ENCODE results near the gene SLC25A11.

- TF ChIP-seq EZH2phosphoT487 (IDR thresholded peaks at IDR 0.05; ENCODE audit: low read depth) (no peak), CTCF (IDR thresholded peaks at IDR 0.05; ENCODE audit: low read depth, low read length) (no peak)
Observed at GRCh38 chr17:4966844-4967538, 27.1 kb upstream of the SLC25A11 start.

Data from OCI-LY3 (cell line).